Keratinocyte (primary cell): ENCODE data around the gene SEZ6.

Experiments used
- EZH2 ChIP-seq: IDR thresholded peaks from one replicate; pipeline ENCODE4 v1.6.1; 2012; ENCODE audit warnings: inconsistent platforms, mild to moderate bottlenecking, low read length, moderate library complexity
- TF ChIP-seq, protein P1 (sequence below), 3 experiments: IDR thresholded peaks in 1 of 3; conservative IDR thresholded peaks in 1 of 3; optimal IDR thresholded peaks in 1 of 3; 2 replicates in 2 of 3; 3 replicates in 1 of 3; pipeline versions ENCODE3 to v1.5.1; 2011; ENCODE audit warnings: low read length in 3 of 3, mild to moderate bottlenecking in 3 of 3, moderate library complexity in 2 of 3, control low read depth in 1 of 3, inconsistent platforms in 1 of 3; ENCODE audit not compliant: insufficient read depth in 2 of 3; ENCODE audit errors: extremely low read depth in 1 of 3

DNA sequence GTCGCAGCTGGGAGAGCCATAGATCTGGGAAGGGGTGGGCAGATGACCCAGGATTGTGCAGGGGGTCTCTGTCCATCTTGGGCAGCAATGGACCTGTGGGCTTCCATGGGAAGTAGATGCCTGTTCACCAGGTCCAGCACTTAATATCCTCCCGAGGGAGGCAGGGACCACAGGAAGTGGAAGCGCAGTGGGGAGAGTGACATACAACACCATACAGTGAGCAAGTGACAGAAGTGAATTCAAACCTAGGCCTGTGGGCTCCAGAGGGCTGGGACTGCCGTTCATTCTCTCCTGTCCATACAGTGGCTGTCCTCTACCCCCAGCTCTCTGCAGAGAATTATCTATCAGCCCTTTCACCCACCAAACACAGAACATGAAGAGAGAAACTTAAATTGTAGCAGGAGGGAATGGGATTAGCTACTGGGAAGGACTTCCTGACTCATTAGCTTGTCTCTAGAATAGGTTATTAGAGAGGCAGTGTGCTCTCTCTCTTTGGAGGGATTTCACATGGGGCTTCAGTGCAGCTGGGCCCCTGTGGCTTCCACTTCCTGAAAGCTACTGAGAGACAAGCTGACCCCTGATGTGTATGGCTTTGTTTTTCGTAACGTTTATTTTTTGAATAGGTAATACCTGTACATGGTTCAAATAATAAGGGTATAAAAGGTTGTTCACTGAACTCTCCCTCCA is 13.1 kb upstream of the SEZ6 start:
- TF ChIP-seq, protein P1, sequence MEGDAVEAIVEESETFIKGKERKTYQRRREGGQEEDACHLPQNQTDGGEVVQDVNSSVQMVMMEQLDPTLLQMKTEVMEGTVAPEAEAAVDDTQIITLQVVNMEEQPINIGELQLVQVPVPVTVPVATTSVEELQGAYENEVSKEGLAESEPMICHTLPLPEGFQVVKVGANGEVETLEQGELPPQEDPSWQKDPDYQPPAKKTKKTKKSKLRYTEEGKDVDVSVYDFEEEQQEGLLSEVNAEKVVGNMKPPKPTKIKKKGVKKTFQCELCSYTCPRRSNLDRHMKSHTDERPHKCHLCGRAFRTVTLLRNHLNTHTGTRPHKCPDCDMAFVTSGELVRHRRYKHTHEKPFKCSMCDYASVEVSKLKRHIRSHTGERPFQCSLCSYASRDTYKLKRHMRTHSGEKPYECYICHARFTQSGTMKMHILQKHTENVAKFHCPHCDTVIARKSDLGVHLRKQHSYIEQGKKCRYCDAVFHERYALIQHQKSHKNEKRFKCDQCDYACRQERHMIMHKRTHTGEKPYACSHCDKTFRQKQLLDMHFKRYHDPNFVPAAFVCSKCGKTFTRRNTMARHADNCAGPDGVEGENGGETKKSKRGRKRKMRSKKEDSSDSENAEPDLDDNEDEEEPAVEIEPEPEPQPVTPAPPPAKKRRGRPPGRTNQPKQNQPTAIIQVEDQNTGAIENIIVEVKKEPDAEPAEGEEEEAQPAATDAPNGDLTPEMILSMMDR (optimal IDR thresholded peaks at IDR 0.05 in 1 of 3, IDR thresholded peaks at IDR 0.05 in 1 of 3, conservative IDR thresholded peaks at IDR 0.05 in 1 of 3; ENCODE audit: extremely low read depth in 1 of 3, insufficient read depth in 2 of 3, low read length in 3 of 3): no peak
- no peak for TF ChIP-seq EZH2
